ENCODE measurements around the gene SV2B.

- TF ChIP-seq CTCF (conservative IDR thresholded peaks at IDR 0.05; ENCODE audit: low read depth, low read length) (peak; percentile 88), EZH2 (IDR thresholded peaks at IDR 0.05; ENCODE audit: low read length, unreplicated experiment) (no peak), EZH2phosphoT487 (IDR thresholded peaks at IDR 0.05; ENCODE audit: borderline replicate concordance, low read length) (no peak)
Observed at GRCh38 chr15:91271565-91272153, 171.6 kb downstream of the SV2B start.
